Epithelial cell of proximal tubule (primary cell): ENCODE data around the gene CADPS. TPM values are rescaled to one million over a fixed set of nuclear protein-coding genes. Genes with fewer than 3 reads are reported as not detected.

Experiments
- DNase-seq: peaks from one replicate; pipeline ENCODE4 v3.0.0-alpha.2; 2011; ENCODE audit warnings: low read depth
- H3K4me3 ChIP-seq: 2 replicates; pipeline ENCODE4 v1.5.1; 2011; ENCODE audit warnings: low read depth, mild to moderate bottlenecking, low read length
- CTCF ChIP-seq: conservative IDR thresholded peaks from 2 replicates; pipeline ENCODE4 v1.5.1; 2012; ENCODE audit warnings: low read depth, mild to moderate bottlenecking, low read length
- total RNA-seq: library from RNA; depleted of rRNA; stranded (reverse); fragments of >200 nt; gene quantifications from 2 replicates; pipeline ENCODE4 v1.2.3, GENCODE V29; 2015

Gene CADPS
- total RNA-seq, 1 donor from 2014 or later = not detected

DNA sequence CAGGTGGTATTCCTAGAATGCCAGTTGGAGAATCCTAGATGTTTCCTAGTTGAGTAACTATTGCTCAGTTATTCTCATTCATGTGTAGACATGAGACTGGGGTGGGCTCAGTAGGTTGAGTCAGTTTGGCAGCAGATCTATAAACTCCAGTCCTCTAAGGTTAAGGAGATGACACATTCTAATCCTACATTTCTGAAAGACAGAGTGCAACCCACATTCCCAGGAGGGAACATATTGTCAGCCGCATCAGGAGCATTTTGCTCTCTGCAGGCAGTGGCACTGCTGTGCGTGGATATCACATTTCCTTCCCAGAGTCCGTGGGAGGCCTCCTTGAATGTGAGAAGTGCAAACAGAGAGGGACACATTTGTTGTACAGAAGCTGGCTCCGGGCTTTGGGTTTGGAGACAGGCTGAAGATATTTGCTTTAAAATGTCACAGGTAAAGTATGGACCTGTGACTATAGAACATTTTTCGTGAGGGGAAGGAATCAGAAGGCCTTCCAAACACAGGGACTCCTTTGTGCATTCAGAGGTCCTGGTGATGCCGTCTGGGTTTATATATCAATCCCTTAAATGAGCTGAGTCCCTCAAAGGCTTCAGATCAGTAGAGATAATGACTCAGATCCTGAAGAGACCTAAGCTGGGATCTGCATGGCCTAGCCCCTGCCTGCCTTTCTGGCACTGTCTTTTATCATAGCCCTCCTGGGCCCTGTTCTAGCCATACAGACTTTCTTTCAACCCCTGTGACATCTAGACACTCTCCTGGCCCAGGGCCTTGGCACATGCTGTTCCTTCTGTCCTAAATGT lies 156.5 kb downstream of the CADPS start:
- TF ChIP-seq CTCF = no peak
- H3K4me3 ChIP-seq = no peak overlapping the region
- no peak for DNase-seq

DNA sequence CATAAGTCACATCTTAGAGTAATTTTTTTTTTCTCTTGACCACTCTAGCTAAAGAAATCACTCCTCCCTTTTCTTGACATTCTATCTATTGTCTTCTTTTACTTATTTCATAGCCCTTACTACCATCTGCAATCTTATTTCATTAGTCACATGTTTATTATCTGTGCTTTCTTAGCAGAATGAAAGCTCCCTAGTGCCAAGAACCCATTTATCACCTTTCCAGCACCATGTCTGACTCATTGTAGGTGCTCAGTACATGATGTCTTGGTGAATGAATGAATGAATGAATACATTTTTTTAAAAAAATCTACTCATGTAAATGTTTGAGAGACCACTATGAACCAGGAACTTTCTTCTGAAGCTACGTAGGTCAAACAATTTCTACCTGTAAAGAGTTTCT lies 157.2 kb downstream of the CADPS start:
- DNase-seq = no peak
- TF ChIP-seq CTCF = no peak
- H3K4me3 ChIP-seq = no peak overlapping the region

GRCh38 chr3:62712746-62713145 lies 162.5 kb downstream of the CADPS start:
- no peak overlapping the region for H3K4me3 ChIP-seq
- DNase-seq = no peak
- no peak for TF ChIP-seq CTCF

- no peak for TF ChIP-seq CTCF
- no peak for DNase-seq
- no peak overlapping the region for H3K4me3 ChIP-seq
Measured at GRCh38 chr3:62710751-62711150, 164.5 kb downstream of the CADPS start.

DNA sequence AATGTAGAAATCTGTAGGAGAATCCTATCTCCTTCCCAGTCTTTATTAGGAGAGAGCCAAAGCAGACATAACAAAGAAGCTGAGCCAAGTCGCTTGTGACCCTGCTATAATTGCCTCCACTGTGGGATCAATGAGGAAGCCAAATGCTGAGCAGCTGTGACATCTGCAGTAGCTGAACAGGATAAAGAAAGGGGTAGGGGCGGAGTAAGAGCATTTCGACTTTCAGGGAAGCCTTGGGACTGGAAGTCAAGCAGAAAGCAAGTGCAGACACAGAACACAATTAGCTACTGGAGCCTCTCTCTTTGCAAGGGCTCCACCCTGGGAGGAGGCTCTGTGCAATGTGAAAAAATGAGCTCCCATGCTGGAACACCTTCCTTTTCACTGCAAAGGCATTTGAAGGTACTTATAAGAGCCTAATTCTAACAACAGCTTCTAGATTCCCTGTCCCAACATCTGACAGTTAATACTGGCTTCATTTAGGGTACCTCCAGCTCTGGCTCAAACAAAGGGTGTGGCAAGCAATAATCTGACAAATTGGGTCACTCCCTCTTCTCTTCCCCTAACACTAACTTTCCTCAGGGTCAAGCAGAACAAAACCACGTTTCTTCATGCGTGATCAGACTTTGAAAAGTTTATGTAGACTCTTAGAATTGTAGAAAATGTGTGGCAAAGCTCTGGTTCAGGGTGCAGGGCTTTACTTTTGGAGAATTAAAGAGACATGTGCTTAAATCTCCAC lies 166.4 kb downstream of the CADPS start:
- no peak for DNase-seq
- no peak for TF ChIP-seq CTCF
- no peak overlapping the region for H3K4me3 ChIP-seq

- DNase-seq = no peak
- TF ChIP-seq CTCF = no peak
- no peak overlapping the region for H3K4me3 ChIP-seq
Measured at GRCh38 chr3:62705721-62706120, 169.5 kb downstream of the CADPS start.
